B cell (primary cell): Measurements from ENCODE around the gene AMOTL1.

Experiments
- EZH2 ChIP-seq: IDR thresholded peaks from 2 replicates; pipeline ENCODE4 v1.6.1; 2012; ENCODE audit warnings: borderline replicate concordance, low read depth, mild to moderate bottlenecking, moderate library complexity, low read length; ENCODE audit not compliant: insufficient read depth, poor library complexity, severe bottlenecking
- TF ChIP-seq, protein P1 (sequence below): fragments of 200-600 bp; IDR thresholded peaks from one replicate; pipeline ENCODE4 v1.8.0; 2022; ENCODE audit warnings: antibody characterized with exemption, mild to moderate bottlenecking

DNA sequence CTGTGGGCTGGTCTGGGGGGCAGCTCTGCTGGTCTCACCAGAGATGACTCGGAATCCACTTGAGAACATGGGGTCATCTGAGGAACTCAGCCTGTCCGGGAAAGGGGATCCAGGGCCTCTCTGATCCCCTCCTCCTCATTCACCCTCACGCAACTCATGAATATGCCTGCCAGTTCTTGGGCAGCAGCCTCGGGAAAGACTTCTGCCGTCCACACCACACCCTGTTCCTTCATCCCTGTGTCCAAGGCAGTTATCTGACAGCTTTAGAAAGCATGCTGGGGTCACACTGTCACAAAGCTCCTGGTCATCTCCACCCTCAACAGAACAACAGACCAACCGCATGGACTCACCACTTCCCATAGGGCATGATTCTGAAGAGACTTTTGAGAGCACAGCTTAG is 88.3 kb downstream of the AMOTL1 start:
- TF ChIP-seq, protein P1, sequence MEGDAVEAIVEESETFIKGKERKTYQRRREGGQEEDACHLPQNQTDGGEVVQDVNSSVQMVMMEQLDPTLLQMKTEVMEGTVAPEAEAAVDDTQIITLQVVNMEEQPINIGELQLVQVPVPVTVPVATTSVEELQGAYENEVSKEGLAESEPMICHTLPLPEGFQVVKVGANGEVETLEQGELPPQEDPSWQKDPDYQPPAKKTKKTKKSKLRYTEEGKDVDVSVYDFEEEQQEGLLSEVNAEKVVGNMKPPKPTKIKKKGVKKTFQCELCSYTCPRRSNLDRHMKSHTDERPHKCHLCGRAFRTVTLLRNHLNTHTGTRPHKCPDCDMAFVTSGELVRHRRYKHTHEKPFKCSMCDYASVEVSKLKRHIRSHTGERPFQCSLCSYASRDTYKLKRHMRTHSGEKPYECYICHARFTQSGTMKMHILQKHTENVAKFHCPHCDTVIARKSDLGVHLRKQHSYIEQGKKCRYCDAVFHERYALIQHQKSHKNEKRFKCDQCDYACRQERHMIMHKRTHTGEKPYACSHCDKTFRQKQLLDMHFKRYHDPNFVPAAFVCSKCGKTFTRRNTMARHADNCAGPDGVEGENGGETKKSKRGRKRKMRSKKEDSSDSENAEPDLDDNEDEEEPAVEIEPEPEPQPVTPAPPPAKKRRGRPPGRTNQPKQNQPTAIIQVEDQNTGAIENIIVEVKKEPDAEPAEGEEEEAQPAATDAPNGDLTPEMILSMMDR, result no peak
- TF ChIP-seq EZH2, result no peak
